Activated T-cell treated with anti-CD3 and anti-CD28 coated beads for 4 hours (primary cell): ENCODE results near the gene DIPK1B.

Experiments used
- DNase-seq: peaks from one replicate; pipeline ENCODE4 v3.0.0-alpha.2; 2020

Gene DIPK1B

GRCh38 chr9:136711751-136712689, at the start of gene DIPK1B:
TSS of gene DIPK1B (plus strand) at chr9:136712572. CDS start at chr9:136712666, 94 bp downstream.
- DNase-seq = no peak

- DNase-seq = no peak
These were observed 49.5 kb upstream of the DIPK1B start, which contains the start of gene EGFL7 for GRCh38 chr9:136662656-136663581. TSS of gene EGFL7 (plus strand) at chr9:136662916. CDS start at chr9:136668283, 5,367 bp downstream.

GRCh38 chr9:136664000-136664915, 48.1 kb upstream of the DIPK1B start:
- no peak for DNase-seq

GRCh38 chr9:136665111-136665703, 47.2 kb upstream of the DIPK1B start:
- DNase-seq = no peak

- no peak for DNase-seq
These were observed 46.5 kb upstream of the DIPK1B start for GRCh38 chr9:136665704-136666371.

- no peak for DNase-seq
These were observed 45.8 kb upstream of the DIPK1B start for GRCh38 chr9:136666372-136667213.

- no peak for DNase-seq
These were observed 45.0 kb upstream of the DIPK1B start for GRCh38 chr9:136667214-136667939.

- DNase-seq = no peak
These were observed 44.2 kb upstream of the DIPK1B start for GRCh38 chr9:136667940-136668760.

- DNase-seq = no peak
These were observed 43.2 kb upstream of the DIPK1B start for GRCh38 chr9:136668983-136669790.

GRCh38 chr9:136669791-136670464, 42.4 kb upstream of the DIPK1B start:
- DNase-seq = no peak

- DNase-seq = no peak
These were observed 41.7 kb upstream of the DIPK1B start for GRCh38 chr9:136670576-136671253.

GRCh38 chr9:136671254-136671614, 41.1 kb upstream of the DIPK1B start:
- no peak for DNase-seq

GRCh38 chr9:136671646-136672430, 40.5 kb upstream of the DIPK1B start:
- peak; percentile 36 for DNase-seq

- no peak for DNase-seq
These were observed 39.8 kb upstream of the DIPK1B start for GRCh38 chr9:136672431-136673087.
